Measurements from ENCODE around the gene KLF1. TPM values are rescaled to one million over a fixed set of nuclear protein-coding genes. Genes with fewer than 3 reads are reported as not detected.

KLF1 gene
- total RNA-seq, 1 experiment from 2014 or later: 0.30 TPM

DNA sequence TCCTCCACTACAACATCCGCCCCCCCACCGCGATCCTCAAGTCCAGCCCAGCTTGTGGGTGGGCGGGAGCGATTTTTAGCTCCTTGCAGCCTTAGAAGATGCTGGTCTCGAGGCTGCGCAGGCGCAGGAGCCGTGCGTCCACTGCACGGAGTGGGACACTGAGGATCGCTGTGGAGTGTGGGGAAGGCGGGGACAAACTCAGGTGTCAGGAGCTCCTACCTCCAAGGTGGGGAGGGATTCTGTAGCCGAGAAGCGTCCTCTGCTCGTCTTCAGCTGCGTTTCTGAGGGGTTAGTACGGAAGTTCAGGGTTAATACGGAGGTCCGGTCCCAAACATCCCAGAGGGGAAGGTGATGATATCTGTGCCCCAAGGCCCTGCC, 52.4 kb downstream of the KLF1 start, which contains the start of gene RTBDN:
Gene RTBDN (minus strand): TSS at position 14 of the 378 bp plus-strand sequence. CDS start 4,600 bp downstream, outside the sequence.
- DNase-seq (ENCODE audit: low spot score): peak; percentile 62
- H3K36me3 ChIP-seq (ENCODE audit: insufficient read depth, low read length, poor library complexity, severe bottlenecking): no peaks in the 10 kb centered on the region
- H3K27ac ChIP-seq (ENCODE audit: low read depth, low read length, poor library complexity, severe bottlenecking): peak within 1 kb of the TSS; percentile 50
- H3K27me3 ChIP-seq (replicated peaks; ENCODE audit: insufficient read depth, low read depth, low read length, poor library complexity): no peaks in the 10 kb centered on the region
- no TSS peak for BruUV-seq (replicated peaks)
- TF ChIP-seq, protein P1, sequence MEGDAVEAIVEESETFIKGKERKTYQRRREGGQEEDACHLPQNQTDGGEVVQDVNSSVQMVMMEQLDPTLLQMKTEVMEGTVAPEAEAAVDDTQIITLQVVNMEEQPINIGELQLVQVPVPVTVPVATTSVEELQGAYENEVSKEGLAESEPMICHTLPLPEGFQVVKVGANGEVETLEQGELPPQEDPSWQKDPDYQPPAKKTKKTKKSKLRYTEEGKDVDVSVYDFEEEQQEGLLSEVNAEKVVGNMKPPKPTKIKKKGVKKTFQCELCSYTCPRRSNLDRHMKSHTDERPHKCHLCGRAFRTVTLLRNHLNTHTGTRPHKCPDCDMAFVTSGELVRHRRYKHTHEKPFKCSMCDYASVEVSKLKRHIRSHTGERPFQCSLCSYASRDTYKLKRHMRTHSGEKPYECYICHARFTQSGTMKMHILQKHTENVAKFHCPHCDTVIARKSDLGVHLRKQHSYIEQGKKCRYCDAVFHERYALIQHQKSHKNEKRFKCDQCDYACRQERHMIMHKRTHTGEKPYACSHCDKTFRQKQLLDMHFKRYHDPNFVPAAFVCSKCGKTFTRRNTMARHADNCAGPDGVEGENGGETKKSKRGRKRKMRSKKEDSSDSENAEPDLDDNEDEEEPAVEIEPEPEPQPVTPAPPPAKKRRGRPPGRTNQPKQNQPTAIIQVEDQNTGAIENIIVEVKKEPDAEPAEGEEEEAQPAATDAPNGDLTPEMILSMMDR (conservative IDR thresholded peaks at IDR 0.05; ENCODE audit: low read depth, low read length): no peak
- no peak for TF ChIP-seq EZH2 (IDR thresholded peaks at IDR 0.05; ENCODE audit: borderline replicate concordance, low read depth, low read length, poor library complexity, severe bottlenecking)
- H3K4me3 ChIP-seq (ENCODE audit: low read depth, low read length, poor library complexity, severe bottlenecking): peak within 1 kb of the TSS; percentile 71
- peaks cover 16% of the 10 kb centered on the region for H3K4me1 ChIP-seq (ENCODE audit: insufficient read depth, low read length, poor library complexity, severe bottlenecking)
- intact Hi-C loops (cut with micrococcal nuclease; ENCODE audit: unreplicated experiment): no loop called here
- no peaks in the 10 kb centered on the region for H3K9me3 ChIP-seq (ENCODE audit: low read depth, low read length, poor library complexity, severe bottlenecking)
- ChIA-PET CTCF (interaction anchor here (1.1 kb wide), 1 partner anchor 12 kb away, joined by 5 read pairs; no protein-coding TSS in a partner anchor), POLR2A (ENCODE audit: low non-redundant PET) (no interaction called here)

Small RNAs within 50 kb of the gene (microRNA-seq; reads per million reads assigned to microRNA genes)
- gene MIR5695 (not detected), gene MIR6794 (not detected)

Other genes with a start within 250 kb of the KLF1 start
- gene MAN2B1, start 220.5 kb downstream of the KLF1 start, total RNA-seq (2021): 64.4 and 67.1 TPM in 2 replicates
- 19.4 and 24.5 TPM in 2 replicates for gene WDR83, start 220.4 kb downstream of the KLF1 start, total RNA-seq (2021)
- 117 and 127 TPM in 2 replicates for gene DHPS, start 205.3 kb downstream of the KLF1 start, total RNA-seq (2021)
- gene GNG14, start 199.2 kb downstream of the KLF1 start, total RNA-seq (2021): not detected in 2 replicates
- 15.4 and 19.6 TPM in 2 replicates for gene FBXW9, start 190.6 kb downstream of the KLF1 start, total RNA-seq (2021)
- gene TNPO2, start 163.3 kb downstream of the KLF1 start, total RNA-seq (2021): 121 and 150 TPM in 2 replicates
- 238 and 259 TPM in 2 replicates for gene TRIR, start 152.5 kb downstream of the KLF1 start, total RNA-seq (2021)
- 91.7 and 92.6 TPM in 2 replicates for gene GET3, start 149.7 kb downstream of the KLF1 start, total RNA-seq (2021)
- 0.13 TPM in 1 of 2 replicates, not detected in the other for gene BEST2, start 135.4 kb downstream of the KLF1 start, total RNA-seq (2021)
- gene HOOK2, start 111.6 kb downstream of the KLF1 start, total RNA-seq (2021): 25.8 and 34.1 TPM in 2 replicates
- 27.7 and 28.6 TPM in 2 replicates for gene JUNB, start 95.7 kb downstream of the KLF1 start, total RNA-seq (2021)
- gene PRDX2, start 85.4 kb downstream of the KLF1 start, total RNA-seq (2021): 406 and 429 TPM in 2 replicates
- 45.2 and 53.4 TPM in 2 replicates for gene THSD8, start 85.1 kb downstream of the KLF1 start, total RNA-seq (2021)
- gene RNASEH2A, start 80.6 kb downstream of the KLF1 start, total RNA-seq (2021): 97.7 and 99.7 TPM in 2 replicates
- 1.4 TPM in 1 of 2 replicates, not detected in the other for gene RTBDN, start 52.6 kb downstream of the KLF1 start, total RNA-seq (2021)
- gene MAST1, start 48.7 kb downstream of the KLF1 start, total RNA-seq (2021): 22.2 and 26.7 TPM in 2 replicates
- gene DNASE2, start 5.8 kb downstream of the KLF1 start, total RNA-seq (2021): 22.7 and 27.8 TPM in 2 replicates
- 47.3 and 58.7 TPM in 2 replicates for gene GCDH, start 4.0 kb upstream of the KLF1 start, total RNA-seq (2021)
- gene SYCE2, start 32.1 kb upstream of the KLF1 start, total RNA-seq (2021): 0.71 and 1.8 TPM in 2 replicates
- gene FARSA, start 46.5 kb upstream of the KLF1 start, total RNA-seq (2021): 150 and 162 TPM in 2 replicates
- gene CALR, start 51.4 kb upstream of the KLF1 start, total RNA-seq (2021): 994 and 1,019 TPM in 2 replicates
- 183 and 186 TPM in 2 replicates for gene RAD23A, start 58.7 kb upstream of the KLF1 start, total RNA-seq (2021)
- gene GADD45GIP1, start 70.0 kb upstream of the KLF1 start, total RNA-seq (2021): 61.1 and 67.5 TPM in 2 replicates
- 0.17 TPM in 2 replicates for gene DAND5, start 82.4 kb upstream of the KLF1 start, total RNA-seq (2021)
- 69.7 and 77.9 TPM in 2 replicates for gene NFIX, start 108.3 kb upstream of the KLF1 start, total RNA-seq (2021)
- gene LYL1, start 215.7 kb upstream of the KLF1 start, total RNA-seq (2021): not detected in 2 replicates
- 85.7 and 109 TPM in 2 replicates for gene TRMT1, start 229.5 kb upstream of the KLF1 start, total RNA-seq (2021)
- 119 and 126 TPM in 2 replicates for gene NACC1, start 231.1 kb upstream of the KLF1 start, total RNA-seq (2021)